ENCODE data around the gene PDCD10. TPM values are rescaled to one million over a fixed set of nuclear protein-coding genes. Genes with fewer than 3 reads are reported as not detected.
A peak's percentile ranks its signal among the peaks of the same experiment; 100 is the strongest.

Gene PDCD10
- total RNA-seq: 93.3 and 101 TPM in 2 replicates

DNA sequence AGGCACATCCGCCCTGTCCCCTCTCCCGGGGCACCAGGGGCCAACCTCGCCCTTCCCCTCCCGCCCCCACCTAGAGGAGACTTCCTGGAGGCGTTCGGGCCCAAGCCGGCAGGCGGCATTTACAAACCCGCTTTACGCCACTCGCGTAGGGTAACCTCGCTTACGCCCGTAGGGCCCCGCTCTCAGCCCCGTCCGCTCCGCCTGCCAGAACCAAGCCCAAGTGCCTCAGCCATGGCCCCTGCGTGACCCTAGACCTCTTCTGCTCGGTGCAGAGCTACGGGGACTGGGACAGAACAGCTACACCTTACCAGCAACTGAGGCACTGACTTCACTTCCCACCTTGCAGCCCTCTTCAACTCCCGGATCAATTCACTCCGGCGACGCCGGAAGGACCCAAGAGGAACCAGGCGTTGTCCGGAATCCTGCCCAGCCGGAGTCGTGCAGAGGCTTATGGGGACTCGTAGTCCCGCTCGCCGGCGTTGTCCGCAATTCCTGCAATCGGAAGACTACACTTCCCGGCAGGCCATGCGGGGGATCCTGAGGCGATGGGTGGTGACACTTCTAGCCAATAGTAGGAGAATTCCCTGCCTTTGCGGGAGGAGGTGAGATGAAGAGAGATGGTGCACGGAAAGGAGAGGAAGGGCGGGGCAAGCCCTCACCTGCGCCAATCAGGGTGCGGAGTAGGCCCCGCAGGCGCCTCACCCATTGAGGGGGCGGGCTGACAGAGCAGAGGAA lies at the start of gene PDCD10:
TSS of gene PDCD10 (minus strand) at position 395 of the 735 bp plus-strand sequence. CDS start 14,735 bp downstream, outside the sequence.
- Histone ChIP-seq H3K36me3 (ENCODE audit: control insufficient read depth, insufficient read depth, low read length) (no peaks in the 10 kb centered on the region), H3K27me3 (ENCODE audit: control insufficient read depth, insufficient read depth, low read length) (no peaks in the 10 kb centered on the region), H3K4me3 (ENCODE audit: low read depth, low read length) (peak within 1 kb of the TSS; percentile 61)
- peak; percentile 97 for DNase-seq (ENCODE audit: low read depth)
- TF ChIP-seq, protein P1, sequence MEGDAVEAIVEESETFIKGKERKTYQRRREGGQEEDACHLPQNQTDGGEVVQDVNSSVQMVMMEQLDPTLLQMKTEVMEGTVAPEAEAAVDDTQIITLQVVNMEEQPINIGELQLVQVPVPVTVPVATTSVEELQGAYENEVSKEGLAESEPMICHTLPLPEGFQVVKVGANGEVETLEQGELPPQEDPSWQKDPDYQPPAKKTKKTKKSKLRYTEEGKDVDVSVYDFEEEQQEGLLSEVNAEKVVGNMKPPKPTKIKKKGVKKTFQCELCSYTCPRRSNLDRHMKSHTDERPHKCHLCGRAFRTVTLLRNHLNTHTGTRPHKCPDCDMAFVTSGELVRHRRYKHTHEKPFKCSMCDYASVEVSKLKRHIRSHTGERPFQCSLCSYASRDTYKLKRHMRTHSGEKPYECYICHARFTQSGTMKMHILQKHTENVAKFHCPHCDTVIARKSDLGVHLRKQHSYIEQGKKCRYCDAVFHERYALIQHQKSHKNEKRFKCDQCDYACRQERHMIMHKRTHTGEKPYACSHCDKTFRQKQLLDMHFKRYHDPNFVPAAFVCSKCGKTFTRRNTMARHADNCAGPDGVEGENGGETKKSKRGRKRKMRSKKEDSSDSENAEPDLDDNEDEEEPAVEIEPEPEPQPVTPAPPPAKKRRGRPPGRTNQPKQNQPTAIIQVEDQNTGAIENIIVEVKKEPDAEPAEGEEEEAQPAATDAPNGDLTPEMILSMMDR (IDR thresholded peaks at IDR 0.05; ENCODE audit: insufficient read depth, low read length, poor library complexity, severe bottlenecking): no peak

- Histone ChIP-seq H3K36me3 (ENCODE audit: control insufficient read depth, insufficient read depth, low read length) (no peaks in the 10 kb centered on the region), H3K27me3 (ENCODE audit: control insufficient read depth, insufficient read depth, low read length) (no peaks in the 10 kb centered on the region), H3K4me3 (ENCODE audit: low read depth, low read length) (no peak overlapping the region)
- TF ChIP-seq, protein P1 (IDR thresholded peaks at IDR 0.05; ENCODE audit: insufficient read depth, low read length, poor library complexity, severe bottlenecking): no peak
- DNase-seq (ENCODE audit: low read depth): no peak
Observed at GRCh38 chr3:167783781-167784180, 49.1 kb upstream of the PDCD10 start.

GRCh38 chr3:167780214-167780883 lies 45.7 kb upstream of the PDCD10 start:
- TF ChIP-seq, protein P1 (IDR thresholded peaks at IDR 0.05; ENCODE audit: insufficient read depth, low read length, poor library complexity, severe bottlenecking): no peak
- no peak for DNase-seq (ENCODE audit: low read depth)
- Histone ChIP-seq H3K4me3 (ENCODE audit: low read depth, low read length) (no peak overlapping the region), H3K27me3 (ENCODE audit: control insufficient read depth, insufficient read depth, low read length) (no peaks in the 10 kb centered on the region), H3K36me3 (ENCODE audit: control insufficient read depth, insufficient read depth, low read length) (no peaks in the 10 kb centered on the region)

DNA sequence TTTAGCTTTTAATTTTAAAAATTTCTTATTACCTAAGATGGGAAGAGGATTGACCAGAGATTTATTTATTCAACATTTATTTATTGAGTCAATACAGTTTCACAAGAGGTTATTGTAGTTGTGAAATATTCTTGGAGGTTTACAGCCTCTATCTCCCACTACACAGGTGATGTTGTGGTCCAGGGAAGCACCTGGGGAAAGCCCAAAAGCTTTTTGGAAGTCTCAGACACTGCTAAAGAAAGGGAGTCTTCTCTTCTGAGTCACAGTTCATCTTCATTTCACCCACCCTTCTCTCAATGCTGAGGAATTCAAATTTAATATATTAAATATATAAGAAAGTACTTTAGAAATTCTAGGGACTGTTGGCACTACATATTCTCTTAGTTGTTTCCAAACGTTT lies 42.7 kb upstream of the PDCD10 start:
- DNase-seq (ENCODE audit: low read depth): no peak
- TF ChIP-seq, protein P1 (IDR thresholded peaks at IDR 0.05; ENCODE audit: insufficient read depth, low read length, poor library complexity, severe bottlenecking): no peak
- no peaks in the 10 kb centered on the region for H3K27me3 ChIP-seq (ENCODE audit: control insufficient read depth, insufficient read depth, low read length)

DNA sequence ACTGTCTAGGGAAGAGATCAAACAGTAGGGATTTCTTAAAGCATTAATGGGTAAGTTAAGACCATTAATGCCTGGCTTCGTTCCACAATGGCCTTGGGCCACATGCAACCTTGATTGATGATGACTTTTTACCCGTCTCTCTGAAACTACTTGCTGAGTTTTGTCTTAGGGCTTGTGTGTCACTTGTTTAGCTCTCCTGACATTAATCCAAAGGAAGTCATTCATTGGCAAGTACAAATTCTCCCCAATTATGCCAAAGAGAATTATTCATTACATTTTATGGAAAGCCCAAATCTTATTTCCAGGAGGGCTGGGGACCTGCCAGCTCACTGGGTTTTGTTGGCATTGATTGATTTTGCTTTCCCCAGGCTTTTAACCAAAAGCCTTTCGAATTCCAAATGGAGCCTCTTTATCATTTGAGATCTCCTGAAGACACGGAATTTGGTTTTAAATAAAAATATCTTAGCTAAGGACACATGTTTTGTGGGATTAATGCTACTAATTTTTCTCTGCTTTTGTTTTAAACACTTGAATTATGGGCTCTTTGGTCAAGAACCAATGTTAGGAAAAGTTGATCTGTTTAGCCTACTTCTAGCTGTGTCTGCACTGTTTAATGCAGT lies 41.5 kb upstream of the PDCD10 start:
- no peak for DNase-seq (ENCODE audit: low read depth)

More for the DNA sequence above, 42.7 kb upstream of the PDCD10 start:
- Histone ChIP-seq H3K36me3 (ENCODE audit: control insufficient read depth, insufficient read depth, low read length) (no peaks in the 10 kb centered on the region), H3K4me3 (ENCODE audit: low read depth, low read length) (no peak overlapping the region)

More for the DNA sequence above, 41.5 kb upstream of the PDCD10 start:
- H3K4me3 ChIP-seq (ENCODE audit: low read depth, low read length): no peak overlapping the region
- TF ChIP-seq, protein P1 (IDR thresholded peaks at IDR 0.05; ENCODE audit: insufficient read depth, low read length, poor library complexity, severe bottlenecking): no peak
- no peaks in the 10 kb centered on the region for H3K36me3 ChIP-seq (ENCODE audit: control insufficient read depth, insufficient read depth, low read length)
- H3K27me3 ChIP-seq (ENCODE audit: control insufficient read depth, insufficient read depth, low read length): no peaks in the 10 kb centered on the region
